ENCODE measurements around the gene CYP20A1. TPM values are rescaled to one million over a fixed set of nuclear protein-coding genes. Genes with fewer than 3 reads are reported as not detected.
A peak's percentile ranks its signal among the peaks of the same experiment; 100 is the strongest.
"Not testable (repeated sequence)": the region's sequence is repeated elsewhere in the genome, so short reads cannot be mapped to it uniquely, and the experiment has no call there.

CYP20A1 gene
- total RNA-seq, 3 donors from 2014 or later = 31.1 to 45.4 (median 37.6) TPM

- H3K27me3 ChIP-seq = no peaks in the 10 kb centered on the region
- intact Hi-C loops (cut with DNase I; ENCODE audit: low total_unique reads) = loop anchor here (10.0 kb wide), 1 partner anchor 217 kb away; no protein-coding TSS in a partner anchor
- TF ChIP-seq, protein P1, sequence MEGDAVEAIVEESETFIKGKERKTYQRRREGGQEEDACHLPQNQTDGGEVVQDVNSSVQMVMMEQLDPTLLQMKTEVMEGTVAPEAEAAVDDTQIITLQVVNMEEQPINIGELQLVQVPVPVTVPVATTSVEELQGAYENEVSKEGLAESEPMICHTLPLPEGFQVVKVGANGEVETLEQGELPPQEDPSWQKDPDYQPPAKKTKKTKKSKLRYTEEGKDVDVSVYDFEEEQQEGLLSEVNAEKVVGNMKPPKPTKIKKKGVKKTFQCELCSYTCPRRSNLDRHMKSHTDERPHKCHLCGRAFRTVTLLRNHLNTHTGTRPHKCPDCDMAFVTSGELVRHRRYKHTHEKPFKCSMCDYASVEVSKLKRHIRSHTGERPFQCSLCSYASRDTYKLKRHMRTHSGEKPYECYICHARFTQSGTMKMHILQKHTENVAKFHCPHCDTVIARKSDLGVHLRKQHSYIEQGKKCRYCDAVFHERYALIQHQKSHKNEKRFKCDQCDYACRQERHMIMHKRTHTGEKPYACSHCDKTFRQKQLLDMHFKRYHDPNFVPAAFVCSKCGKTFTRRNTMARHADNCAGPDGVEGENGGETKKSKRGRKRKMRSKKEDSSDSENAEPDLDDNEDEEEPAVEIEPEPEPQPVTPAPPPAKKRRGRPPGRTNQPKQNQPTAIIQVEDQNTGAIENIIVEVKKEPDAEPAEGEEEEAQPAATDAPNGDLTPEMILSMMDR (IDR thresholded peaks at IDR 0.05) = no peak
- no peak for TF ChIP-seq POLR2A (IDR thresholded peaks at IDR 0.05)
- no peak for TF ChIP-seq POLR2AphosphoS5 (IDR thresholded peaks at IDR 0.05)
- H3K4me3 ChIP-seq = peak overlapping the region; percentile 68 to 80 (median 73)
- peaks cover 0 to 7% of the 10 kb centered on the region in 2 donors for H3K4me1 ChIP-seq
- H3K36me3 ChIP-seq = no peaks in the 10 kb centered on the region
- no peak for DNase-seq (ENCODE audit: low spot score in 2 of 2)
- peak overlapping the region; percentile 95 for H3K27ac ChIP-seq
- no peaks in the 10 kb centered on the region for H3K9me3 ChIP-seq
These were observed 520 bp upstream of the CYP20A1 start for GRCh38 chr2:203238292-203238703.

GRCh38 chr2:203240491-203240890 is 1.7 kb downstream of the CYP20A1 start:
- intact Hi-C loops (cut with DNase I; ENCODE audit: low total_unique reads) = loop anchor here (5.0 kb wide), 1 partner anchor 872 kb away; no protein-coding TSS in a partner anchor
- H3K9me3 ChIP-seq = no peaks in the 10 kb centered on the region
- no peaks in the 10 kb centered on the region for H3K36me3 ChIP-seq
- H3K4me1 ChIP-seq = peaks cover 0 to 7% of the 10 kb centered on the region in 2 donors
- no peak overlapping the region for H3K27ac ChIP-seq
- no peak for DNase-seq (ENCODE audit: low spot score in 2 of 2)
- H3K4me3 ChIP-seq = peak overlapping the region in 2 of 3 donors; percentile 68 to 80
- H3K27me3 ChIP-seq = no peaks in the 10 kb centered on the region
- TF ChIP-seq POLR2AphosphoS5 (IDR thresholded peaks at IDR 0.05) (no peak), POLR2A (IDR thresholded peaks at IDR 0.05) (no peak)
- TF ChIP-seq, protein P1 (IDR thresholded peaks at IDR 0.05) = no peak

DNA sequence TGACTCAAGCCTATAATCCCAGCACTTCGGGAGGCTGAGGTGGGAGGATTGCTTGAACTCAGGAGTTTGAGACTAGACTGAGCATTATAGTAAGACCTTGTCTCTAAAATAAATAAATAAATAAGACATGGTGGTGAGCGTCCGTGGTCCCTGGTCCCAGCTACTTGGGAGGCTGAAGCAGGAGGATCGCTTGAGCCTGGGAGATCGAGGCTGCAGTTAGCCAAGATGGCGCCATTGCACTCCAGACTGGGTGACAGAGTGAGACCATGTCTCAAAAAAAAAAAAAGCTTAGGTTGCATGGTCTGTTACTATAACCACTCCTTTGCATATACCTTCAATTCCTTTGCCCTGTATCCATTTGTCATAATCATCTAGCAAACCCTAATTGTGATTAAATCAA is 3.7 kb downstream of the CYP20A1 start:
- DNase-seq (ENCODE audit: low spot score in 2 of 2) = no peak
- Histone ChIP-seq H3K9me3 (no peaks in the 10 kb centered on the region), H3K27me3 (no peaks in the 10 kb centered on the region), H3K36me3 (no peaks in the 10 kb centered on the region), H3K4me3 (no peak overlapping the region), H3K4me1 (peaks cover 0 to 7% of the 10 kb centered on the region in 2 donors), H3K27ac (no peak overlapping the region)
- TF ChIP-seq, protein P1 (IDR thresholded peaks at IDR 0.05) = no peak
- TF ChIP-seq POLR2A (IDR thresholded peaks at IDR 0.05) (no peak), POLR2AphosphoS5 (IDR thresholded peaks at IDR 0.05) (no peak)
- intact Hi-C loops (cut with DNase I; ENCODE audit: low total_unique reads) = loop anchor here (5.0 kb wide), 1 partner anchor 870 kb away; no protein-coding TSS in a partner anchor

- Histone ChIP-seq H3K27me3 (no peaks in the 10 kb centered on the region), H3K4me3 (no peak overlapping the region), H3K27ac (no peak overlapping the region), H3K4me1 (no peaks in the 10 kb centered on the region), H3K36me3 (no peaks in the 10 kb centered on the region), H3K9me3 (no peaks in the 10 kb centered on the region)
- intact Hi-C loops (cut with DNase I; ENCODE audit: low total_unique reads) = no loop called here
- TF ChIP-seq, protein P1 (IDR thresholded peaks at IDR 0.05) = no peak
- no peak for TF ChIP-seq POLR2A (IDR thresholded peaks at IDR 0.05)
- TF ChIP-seq POLR2AphosphoS5 (IDR thresholded peaks at IDR 0.05) = no peak
- DNase-seq (ENCODE audit: low spot score in 2 of 2) = no peak
These were observed 7.8 kb downstream of the CYP20A1 start for GRCh38 chr2:203246646-203247045.

GRCh38 chr2:203252818-203253217 is 14.0 kb downstream of the CYP20A1 start:
- DNase-seq (ENCODE audit: low spot score in 2 of 2) = no peak
- no peaks in the 10 kb centered on the region for H3K36me3 ChIP-seq

GRCh38 chr2:203253422-203254095 is 14.7 kb downstream of the CYP20A1 start:
- H3K4me3 ChIP-seq; intact Hi-C loops (cut with DNase I; ENCODE audit: low total_unique reads); H3K9me3 ChIP-seq; H3K27me3 ChIP-seq; H3K36me3 ChIP-seq; H3K4me1 ChIP-seq; H3K27ac ChIP-seq; DNase-seq (ENCODE audit: low spot score in 2 of 2): not testable (repeated sequence)

More at GRCh38 chr2:203252818-203253217, 14.0 kb downstream of the CYP20A1 start:
- H3K9me3 ChIP-seq = no peaks in the 10 kb centered on the region
- no peak overlapping the region for H3K4me3 ChIP-seq
- no peaks in the 10 kb centered on the region for H3K4me1 ChIP-seq
- intact Hi-C loops (cut with DNase I; ENCODE audit: low total_unique reads) = no loop called here
- no peaks in the 10 kb centered on the region for H3K27me3 ChIP-seq
- TF ChIP-seq POLR2AphosphoS5 (IDR thresholded peaks at IDR 0.05) (no peak), POLR2A (IDR thresholded peaks at IDR 0.05) (no peak)
- TF ChIP-seq, protein P1 (IDR thresholded peaks at IDR 0.05) = no peak
- no peak overlapping the region for H3K27ac ChIP-seq

Data from breast epithelium (tissue), 4 donors.